SK-N-SH treated with all-trans-retinoic acid at 6 μM for 48 hours (cell line): Measurements from ENCODE around the gene CAMLG.

Source experiments
- BACH2 ChIP-seq: fragments of 250-450 bp; sonication (Bioruptor Pico); IDR thresholded peaks from 2 replicates; pipeline ENCODE4 v1.9.0; 2021; ENCODE audit warnings: mild to moderate bottlenecking, borderline replicate concordance
- RARB ChIP-seq: fragments of 250-450 bp; sonication (Bioruptor Pico); IDR thresholded peaks from 2 replicates; pipeline ENCODE4 v1.8.0; 2021; ENCODE audit warnings: mild to moderate bottlenecking, moderate library complexity
- TCF4 ChIP-seq: fragments of 250-450 bp; sonication (Bioruptor Pico); IDR thresholded peaks from 2 replicates; pipeline ENCODE4 v1.8.0; 2021; ENCODE audit warnings: mild to moderate bottlenecking, moderate library complexity, borderline replicate concordance
- ZFP3 ChIP-seq: fragments of 250-450 bp; sonication (Bioruptor Pico); IDR thresholded peaks from 2 replicates; pipeline ENCODE4 v1.5.0; 2020; ENCODE audit warnings: mild to moderate bottlenecking, moderate library complexity
- TF ChIP-seq, protein P1 (sequence below): fragments of 250-450 bp; sonication (Bioruptor Pico); IDR thresholded peaks from 2 replicates; pipeline ENCODE4 v1.8.0; 2020; ENCODE audit warnings: mild to moderate bottlenecking, moderate library complexity, borderline replicate concordance
- TF ChIP-seq, protein P2 (sequence below): fragments of 250-450 bp; sonication (Bioruptor Pico); IDR thresholded peaks from 2 replicates; pipeline ENCODE4 v1.5.1; 2020; ENCODE audit warnings: low read depth, mild to moderate bottlenecking, moderate library complexity

GRCh38 chr5:134793111-134793510 is 54.8 kb downstream of the CAMLG start:
- TF ChIP-seq TCF4 (CRISPR knock-in tag) (no peak), BACH2 (CRISPR knock-in tag) (no peak), ZFP3 (CRISPR knock-in tag) (no peak), RARB (CRISPR knock-in tag) (no peak)
- TF ChIP-seq, protein P1, sequence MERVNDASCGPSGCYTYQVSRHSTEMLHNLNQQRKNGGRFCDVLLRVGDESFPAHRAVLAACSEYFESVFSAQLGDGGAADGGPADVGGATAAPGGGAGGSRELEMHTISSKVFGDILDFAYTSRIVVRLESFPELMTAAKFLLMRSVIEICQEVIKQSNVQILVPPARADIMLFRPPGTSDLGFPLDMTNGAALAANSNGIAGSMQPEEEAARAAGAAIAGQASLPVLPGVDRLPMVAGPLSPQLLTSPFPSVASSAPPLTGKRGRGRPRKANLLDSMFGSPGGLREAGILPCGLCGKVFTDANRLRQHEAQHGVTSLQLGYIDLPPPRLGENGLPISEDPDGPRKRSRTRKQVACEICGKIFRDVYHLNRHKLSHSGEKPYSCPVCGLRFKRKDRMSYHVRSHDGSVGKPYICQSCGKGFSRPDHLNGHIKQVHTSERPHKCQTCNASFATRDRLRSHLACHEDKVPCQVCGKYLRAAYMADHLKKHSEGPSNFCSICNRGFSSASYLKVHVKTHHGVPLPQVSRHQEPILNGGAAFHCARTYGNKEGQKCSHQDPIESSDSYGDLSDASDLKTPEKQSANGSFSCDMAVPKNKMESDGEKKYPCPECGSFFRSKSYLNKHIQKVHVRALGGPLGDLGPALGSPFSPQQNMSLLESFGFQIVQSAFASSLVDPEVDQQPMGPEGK: no peak
- TF ChIP-seq, protein P2, sequence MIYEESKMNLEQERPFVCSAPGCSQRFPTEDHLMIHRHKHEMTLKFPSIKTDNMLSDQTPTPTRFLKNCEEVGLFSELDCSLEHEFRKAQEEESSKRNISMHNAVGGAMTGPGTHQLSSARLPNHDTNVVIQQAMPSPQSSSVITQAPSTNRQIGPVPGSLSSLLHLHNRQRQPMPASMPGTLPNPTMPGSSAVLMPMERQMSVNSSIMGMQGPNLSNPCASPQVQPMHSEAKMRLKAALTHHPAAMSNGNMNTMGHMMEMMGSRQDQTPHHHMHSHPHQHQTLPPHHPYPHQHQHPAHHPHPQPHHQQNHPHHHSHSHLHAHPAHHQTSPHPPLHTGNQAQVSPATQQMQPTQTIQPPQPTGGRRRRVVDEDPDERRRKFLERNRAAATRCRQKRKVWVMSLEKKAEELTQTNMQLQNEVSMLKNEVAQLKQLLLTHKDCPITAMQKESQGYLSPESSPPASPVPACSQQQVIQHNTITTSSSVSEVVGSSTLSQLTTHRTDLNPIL (CRISPR knock-in tag): no peak
